HFF-Myc (cell line): ENCODE data around the gene FBXO10.

Experiments used
- DNase-seq: peaks from one replicate; pipeline ENCODE4 v3.0.0-alpha.2; 2011; ENCODE audit warnings: low read depth; ENCODE audit errors: extremely low read depth
- H3K4me3 ChIP-seq: replicated peaks from 2 replicates; pipeline ENCODE4 v1.5.1; 2011; ENCODE audit warnings: low read depth, mild to moderate bottlenecking, control low read depth, low read length
- TF ChIP-seq, protein P1 (sequence below): IDR thresholded peaks from 2 replicates; pipeline ENCODE4 v1.5.1; 2012; ENCODE audit warnings: mild to moderate bottlenecking, low read depth, low read length, control low read depth; ENCODE audit errors: missing control alignments

Gene FBXO10

DNA sequence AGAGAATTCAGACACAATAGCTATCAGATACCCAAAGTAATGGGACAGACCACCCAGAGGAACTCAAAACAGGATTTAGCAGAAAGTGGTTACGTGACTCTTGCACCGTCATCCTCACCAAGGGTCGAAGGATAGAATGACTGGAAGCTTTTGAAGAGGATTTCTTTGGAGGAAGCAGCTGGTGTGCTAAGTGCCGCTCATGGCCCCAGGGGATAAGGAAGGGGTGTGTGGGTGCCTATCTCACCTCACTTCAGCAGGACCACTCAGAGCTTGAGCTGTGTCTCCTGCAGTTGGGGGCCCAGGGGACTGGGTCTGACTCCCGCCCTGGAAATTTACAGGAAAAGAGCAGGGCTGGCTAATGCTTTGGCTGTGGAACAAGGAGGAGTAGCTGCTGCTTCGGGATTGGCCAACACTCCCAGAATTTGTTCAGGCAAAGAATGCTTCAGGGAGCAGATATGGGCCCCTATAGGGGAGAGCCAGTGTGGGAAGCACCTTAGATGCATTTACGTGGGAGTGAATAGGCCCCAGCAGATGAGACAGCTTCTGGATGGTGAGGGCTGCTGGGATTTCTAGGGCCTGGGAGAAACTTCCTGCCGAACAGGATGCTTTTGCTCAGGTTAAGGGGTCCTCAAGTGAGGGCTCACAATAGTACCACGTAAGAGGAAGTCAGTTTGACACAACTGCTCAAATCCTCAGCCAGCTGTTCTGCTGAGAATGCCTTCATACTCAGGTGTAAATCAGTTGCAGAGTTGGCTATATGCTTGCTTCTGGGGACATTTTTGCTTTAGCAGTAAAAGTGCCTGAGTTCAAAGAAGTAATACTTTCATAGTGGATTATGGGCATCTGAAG lies 45.3 kb upstream of the FBXO10 start:
- no peak for DNase-seq
- no peak overlapping the region for H3K4me3 ChIP-seq
- TF ChIP-seq, protein P1, sequence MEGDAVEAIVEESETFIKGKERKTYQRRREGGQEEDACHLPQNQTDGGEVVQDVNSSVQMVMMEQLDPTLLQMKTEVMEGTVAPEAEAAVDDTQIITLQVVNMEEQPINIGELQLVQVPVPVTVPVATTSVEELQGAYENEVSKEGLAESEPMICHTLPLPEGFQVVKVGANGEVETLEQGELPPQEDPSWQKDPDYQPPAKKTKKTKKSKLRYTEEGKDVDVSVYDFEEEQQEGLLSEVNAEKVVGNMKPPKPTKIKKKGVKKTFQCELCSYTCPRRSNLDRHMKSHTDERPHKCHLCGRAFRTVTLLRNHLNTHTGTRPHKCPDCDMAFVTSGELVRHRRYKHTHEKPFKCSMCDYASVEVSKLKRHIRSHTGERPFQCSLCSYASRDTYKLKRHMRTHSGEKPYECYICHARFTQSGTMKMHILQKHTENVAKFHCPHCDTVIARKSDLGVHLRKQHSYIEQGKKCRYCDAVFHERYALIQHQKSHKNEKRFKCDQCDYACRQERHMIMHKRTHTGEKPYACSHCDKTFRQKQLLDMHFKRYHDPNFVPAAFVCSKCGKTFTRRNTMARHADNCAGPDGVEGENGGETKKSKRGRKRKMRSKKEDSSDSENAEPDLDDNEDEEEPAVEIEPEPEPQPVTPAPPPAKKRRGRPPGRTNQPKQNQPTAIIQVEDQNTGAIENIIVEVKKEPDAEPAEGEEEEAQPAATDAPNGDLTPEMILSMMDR: no peak

DNA sequence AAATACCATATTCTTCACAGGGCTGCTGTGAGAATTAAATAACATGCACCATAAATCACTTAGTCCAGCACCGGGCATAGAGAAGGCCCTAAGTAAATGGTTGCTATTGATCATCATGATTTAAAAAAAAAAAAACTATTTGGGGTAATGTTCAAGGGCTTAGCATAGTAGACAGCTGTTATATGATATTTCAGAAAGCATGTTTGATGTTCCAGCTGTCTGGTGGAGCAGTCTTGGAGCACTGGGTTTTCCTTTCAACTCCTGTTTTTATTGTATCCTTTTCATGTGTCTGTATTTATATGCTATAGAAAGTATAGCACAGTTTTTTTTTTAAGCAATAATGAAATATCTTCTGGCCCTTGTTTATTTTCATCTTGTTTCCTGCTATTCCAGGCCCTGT lies 44.2 kb upstream of the FBXO10 start:
- DNase-seq: no peak
- no peak overlapping the region for H3K4me3 ChIP-seq
- TF ChIP-seq, protein P1: no peak

DNA sequence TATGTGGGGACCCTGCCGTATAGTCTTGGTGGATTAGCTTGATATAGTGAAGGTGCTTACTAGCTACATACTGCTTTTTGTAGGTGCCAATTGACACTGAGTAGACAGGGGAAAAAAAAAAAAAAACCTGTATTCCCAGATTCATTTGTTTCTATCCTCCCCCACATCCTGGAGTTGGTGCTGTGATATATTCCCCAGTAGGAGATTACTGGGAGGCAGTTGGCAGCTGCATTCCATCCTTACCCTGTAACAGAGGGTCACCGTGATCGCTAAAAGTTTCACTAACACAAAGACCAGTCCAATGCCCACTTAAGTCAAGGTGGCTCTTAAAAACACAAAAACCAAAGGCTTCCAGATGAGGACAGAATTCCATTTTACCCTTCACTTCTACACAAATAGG lies 43.6 kb upstream of the FBXO10 start:
- TF ChIP-seq, protein P1: no peak
- no peak overlapping the region for H3K4me3 ChIP-seq
- no peak for DNase-seq

DNA sequence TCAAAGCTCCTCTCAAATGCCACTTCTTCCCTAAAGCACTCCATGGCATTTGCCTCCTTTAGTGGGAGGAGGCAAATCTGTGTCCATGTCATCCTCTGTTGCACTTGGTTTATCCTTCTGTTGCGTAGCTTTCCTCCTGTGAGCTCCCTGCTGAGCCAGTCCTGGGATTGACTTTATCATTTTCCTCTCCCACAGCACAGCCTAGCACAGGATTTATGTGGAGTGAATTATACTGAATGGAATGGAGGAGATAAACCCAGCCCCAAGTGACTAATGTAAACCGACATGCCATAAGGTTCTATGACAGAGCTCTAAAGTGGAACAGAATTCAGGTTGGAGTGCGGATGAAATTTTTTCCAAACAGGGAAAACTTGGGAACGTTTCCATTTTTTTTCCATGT lies 42.6 kb upstream of the FBXO10 start:
- TF ChIP-seq, protein P1: no peak
- no peak overlapping the region for H3K4me3 ChIP-seq
- no peak for DNase-seq

DNA sequence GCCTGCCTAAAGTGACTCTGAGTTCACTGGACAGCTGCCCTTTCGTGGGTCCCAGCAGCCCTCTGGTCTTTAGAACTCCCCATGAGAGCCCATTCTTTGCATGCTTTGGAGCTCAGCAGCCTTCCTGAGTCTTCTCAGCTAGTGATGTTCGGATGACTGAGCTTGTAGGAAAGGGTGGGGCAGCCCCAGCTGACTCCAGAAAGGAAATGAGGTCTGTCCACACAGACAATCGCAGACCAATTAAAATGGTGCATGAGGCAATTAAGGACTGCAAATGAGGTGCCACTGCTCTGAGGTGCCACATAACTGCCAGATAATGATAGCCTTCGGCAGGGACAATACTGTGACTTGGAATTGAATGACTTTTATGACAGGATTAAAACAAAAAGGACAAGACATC lies 41.7 kb upstream of the FBXO10 start:
- H3K4me3 ChIP-seq: no peak overlapping the region
- no peak for DNase-seq
- TF ChIP-seq, protein P1: no peak

DNA sequence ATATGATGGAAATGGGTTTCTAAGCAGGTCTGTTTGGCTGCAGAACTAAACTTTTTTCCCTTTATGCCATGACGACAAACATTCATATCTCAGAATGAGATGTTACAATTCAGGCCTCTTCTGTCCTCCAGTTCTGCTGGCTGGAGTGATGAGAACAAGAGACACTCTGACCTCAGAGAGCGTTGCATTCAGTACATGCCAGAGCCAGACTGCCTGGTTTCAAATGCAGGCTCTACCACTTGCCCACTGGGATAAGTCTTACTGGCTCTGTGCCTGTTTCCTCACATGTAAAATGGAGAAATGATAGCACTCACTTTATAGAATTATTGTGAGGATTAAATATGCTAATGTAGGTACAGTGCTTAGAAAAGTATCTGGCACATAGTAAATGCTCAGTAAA lies 41.0 kb upstream of the FBXO10 start:
- no peak for DNase-seq
- H3K4me3 ChIP-seq: no peak overlapping the region
- TF ChIP-seq, protein P1: no peak

DNA sequence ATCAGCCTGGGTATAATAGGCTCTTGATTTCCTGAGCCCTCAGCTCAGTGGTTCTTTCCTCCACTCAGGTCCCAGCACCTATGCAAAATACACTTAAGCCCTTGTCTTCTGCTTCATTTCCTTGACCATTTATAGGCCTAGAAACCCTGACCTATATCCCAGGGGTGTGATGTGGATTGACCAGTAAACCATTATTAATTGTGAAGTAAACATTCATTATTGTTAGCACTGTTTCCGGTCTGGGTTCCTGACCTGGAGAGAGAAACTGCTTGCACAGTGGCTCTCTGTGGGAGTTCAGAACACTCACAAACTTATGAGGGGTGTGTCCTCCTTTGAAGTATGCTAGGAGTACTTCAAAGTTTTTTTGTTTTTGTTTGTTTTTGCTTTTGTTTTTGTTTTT lies 35.8 kb upstream of the FBXO10 start:
- DNase-seq: no peak
- TF ChIP-seq, protein P1: no peak
- H3K4me3 ChIP-seq: no peak overlapping the region
